ENCODE measurements around the gene CDH3. TPM values are rescaled to one million over a fixed set of nuclear protein-coding genes. Genes with fewer than 3 reads are reported as not detected.

CDH3 gene
- total and polyA plus RNA-seq, 2 of the 8 experiments (the other 6 are each of a cell fraction or from before 2014, with no cell fraction given) = 146 to 171 TPM

DNA sequence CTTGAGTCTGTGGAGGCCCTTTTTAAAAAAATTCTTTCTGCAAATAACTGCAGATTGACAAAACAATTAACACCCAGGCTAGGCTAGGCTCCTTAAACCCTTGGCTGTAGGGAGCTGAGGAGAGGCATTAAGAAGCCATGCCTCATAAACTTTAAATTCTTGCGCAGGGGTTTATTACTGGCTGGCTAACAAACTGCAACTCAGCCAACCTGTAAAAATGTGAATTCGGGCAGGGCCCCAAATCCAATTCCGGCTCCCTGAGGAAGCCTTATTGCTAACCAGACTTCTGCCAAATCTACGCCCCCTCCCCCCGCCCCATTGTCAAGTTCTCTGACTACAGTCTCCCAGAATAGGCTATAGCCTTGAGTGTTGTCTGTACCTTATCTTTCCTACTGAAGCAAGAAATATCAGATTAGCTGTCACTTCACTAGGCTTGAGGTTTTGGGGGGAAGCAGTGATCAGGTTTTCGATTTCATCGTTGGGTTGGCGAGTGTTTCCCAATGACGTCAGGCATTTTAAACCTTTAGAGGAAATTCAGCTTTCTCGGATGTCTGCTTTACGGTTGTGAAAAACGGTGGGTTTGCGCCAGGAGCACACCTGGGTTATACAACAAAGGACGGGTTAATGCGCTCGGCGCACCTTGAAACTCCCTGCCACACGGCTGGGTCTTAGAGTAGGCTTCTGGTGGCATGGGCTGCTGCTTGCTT, 2.0 kb downstream of the CDH3 start (continued):
- TF ChIP-seq, protein P1, sequence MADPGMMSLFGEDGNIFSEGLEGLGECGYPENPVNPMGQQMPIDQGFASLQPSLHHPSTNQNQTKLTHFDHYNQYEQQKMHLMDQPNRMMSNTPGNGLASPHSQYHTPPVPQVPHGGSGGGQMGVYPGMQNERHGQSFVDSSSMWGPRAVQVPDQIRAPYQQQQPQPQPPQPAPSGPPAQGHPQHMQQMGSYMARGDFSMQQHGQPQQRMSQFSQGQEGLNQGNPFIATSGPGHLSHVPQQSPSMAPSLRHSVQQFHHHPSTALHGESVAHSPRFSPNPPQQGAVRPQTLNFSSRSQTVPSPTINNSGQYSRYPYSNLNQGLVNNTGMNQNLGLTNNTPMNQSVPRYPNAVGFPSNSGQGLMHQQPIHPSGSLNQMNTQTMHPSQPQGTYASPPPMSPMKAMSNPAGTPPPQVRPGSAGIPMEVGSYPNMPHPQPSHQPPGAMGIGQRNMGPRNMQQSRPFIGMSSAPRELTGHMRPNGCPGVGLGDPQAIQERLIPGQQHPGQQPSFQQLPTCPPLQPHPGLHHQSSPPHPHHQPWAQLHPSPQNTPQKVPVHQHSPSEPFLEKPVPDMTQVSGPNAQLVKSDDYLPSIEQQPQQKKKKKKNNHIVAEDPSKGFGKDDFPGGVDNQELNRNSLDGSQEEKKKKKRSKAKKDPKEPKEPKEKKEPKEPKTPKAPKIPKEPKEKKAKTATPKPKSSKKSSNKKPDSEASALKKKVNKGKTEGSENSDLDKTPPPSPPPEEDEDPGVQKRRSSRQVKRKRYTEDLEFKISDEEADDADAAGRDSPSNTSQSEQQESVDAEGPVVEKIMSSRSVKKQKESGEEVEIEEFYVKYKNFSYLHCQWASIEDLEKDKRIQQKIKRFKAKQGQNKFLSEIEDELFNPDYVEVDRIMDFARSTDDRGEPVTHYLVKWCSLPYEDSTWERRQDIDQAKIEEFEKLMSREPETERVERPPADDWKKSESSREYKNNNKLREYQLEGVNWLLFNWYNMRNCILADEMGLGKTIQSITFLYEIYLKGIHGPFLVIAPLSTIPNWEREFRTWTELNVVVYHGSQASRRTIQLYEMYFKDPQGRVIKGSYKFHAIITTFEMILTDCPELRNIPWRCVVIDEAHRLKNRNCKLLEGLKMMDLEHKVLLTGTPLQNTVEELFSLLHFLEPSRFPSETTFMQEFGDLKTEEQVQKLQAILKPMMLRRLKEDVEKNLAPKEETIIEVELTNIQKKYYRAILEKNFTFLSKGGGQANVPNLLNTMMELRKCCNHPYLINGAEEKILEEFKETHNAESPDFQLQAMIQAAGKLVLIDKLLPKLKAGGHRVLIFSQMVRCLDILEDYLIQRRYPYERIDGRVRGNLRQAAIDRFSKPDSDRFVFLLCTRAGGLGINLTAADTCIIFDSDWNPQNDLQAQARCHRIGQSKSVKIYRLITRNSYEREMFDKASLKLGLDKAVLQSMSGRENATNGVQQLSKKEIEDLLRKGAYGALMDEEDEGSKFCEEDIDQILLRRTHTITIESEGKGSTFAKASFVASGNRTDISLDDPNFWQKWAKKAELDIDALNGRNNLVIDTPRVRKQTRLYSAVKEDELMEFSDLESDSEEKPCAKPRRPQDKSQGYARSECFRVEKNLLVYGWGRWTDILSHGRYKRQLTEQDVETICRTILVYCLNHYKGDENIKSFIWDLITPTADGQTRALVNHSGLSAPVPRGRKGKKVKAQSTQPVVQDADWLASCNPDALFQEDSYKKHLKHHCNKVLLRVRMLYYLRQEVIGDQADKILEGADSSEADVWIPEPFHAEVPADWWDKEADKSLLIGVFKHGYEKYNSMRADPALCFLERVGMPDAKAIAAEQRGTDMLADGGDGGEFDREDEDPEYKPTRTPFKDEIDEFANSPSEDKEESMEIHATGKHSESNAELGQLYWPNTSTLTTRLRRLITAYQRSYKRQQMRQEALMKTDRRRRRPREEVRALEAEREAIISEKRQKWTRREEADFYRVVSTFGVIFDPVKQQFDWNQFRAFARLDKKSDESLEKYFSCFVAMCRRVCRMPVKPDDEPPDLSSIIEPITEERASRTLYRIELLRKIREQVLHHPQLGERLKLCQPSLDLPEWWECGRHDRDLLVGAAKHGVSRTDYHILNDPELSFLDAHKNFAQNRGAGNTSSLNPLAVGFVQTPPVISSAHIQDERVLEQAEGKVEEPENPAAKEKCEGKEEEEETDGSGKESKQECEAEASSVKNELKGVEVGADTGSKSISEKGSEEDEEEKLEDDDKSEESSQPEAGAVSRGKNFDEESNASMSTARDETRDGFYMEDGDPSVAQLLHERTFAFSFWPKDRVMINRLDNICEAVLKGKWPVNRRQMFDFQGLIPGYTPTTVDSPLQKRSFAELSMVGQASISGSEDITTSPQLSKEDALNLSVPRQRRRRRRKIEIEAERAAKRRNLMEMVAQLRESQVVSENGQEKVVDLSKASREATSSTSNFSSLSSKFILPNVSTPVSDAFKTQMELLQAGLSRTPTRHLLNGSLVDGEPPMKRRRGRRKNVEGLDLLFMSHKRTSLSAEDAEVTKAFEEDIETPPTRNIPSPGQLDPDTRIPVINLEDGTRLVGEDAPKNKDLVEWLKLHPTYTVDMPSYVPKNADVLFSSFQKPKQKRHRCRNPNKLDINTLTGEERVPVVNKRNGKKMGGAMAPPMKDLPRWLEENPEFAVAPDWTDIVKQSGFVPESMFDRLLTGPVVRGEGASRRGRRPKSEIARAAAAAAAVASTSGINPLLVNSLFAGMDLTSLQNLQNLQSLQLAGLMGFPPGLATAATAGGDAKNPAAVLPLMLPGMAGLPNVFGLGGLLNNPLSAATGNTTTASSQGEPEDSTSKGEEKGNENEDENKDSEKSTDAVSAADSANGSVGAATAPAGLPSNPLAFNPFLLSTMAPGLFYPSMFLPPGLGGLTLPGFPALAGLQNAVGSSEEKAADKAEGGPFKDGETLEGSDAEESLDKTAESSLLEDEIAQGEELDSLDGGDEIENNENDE (IDR thresholded peaks at IDR 0.05; ENCODE audit: insufficient replicate concordance, low read length) = no peak
- TF ChIP-seq CBX8 (IDR thresholded peaks at IDR 0.05; ENCODE audit: borderline replicate concordance, low read depth, low read length) = no peak
